Stimulated activated naive CD8-positive, alpha-beta T cell treated with anti-CD3 and anti-CD28 coated beads, Interleukin-15, Interleukin-2, amounts not matched to agents 100 ng/mL and 50 ng/mL, for 24 hours (primary cell): ENCODE measurements around the gene APOM.
A peak's percentile ranks its signal among the peaks of the same experiment; 100 is the strongest.

ENCODE experiments used
- H3K27ac Mint-ChIP-seq: one replicate; pipeline ENCODE4 v1.8.0; 2021; ENCODE audit warnings: mild to moderate bottlenecking, mixed read lengths
- H3K27me3 Mint-ChIP-seq: one replicate; pipeline ENCODE4 v1.8.0; 2021; ENCODE audit warnings: mixed read lengths
- H3K36me3 Mint-ChIP-seq: one replicate; pipeline ENCODE4 v1.8.0; 2021; ENCODE audit warnings: low read depth, mixed read lengths
- H3K4me1 Mint-ChIP-seq: one replicate; pipeline ENCODE4 v1.8.0; 2021; ENCODE audit warnings: low read depth, mixed read lengths
- H3K4me3 Mint-ChIP-seq: one replicate; pipeline ENCODE4 v1.8.0; 2021; ENCODE audit warnings: mild to moderate bottlenecking, mixed read lengths
- H3K9me3 Mint-ChIP-seq: one replicate; pipeline ENCODE4 v1.8.0; 2021; ENCODE audit warnings: mixed read lengths

Gene APOM

DNA sequence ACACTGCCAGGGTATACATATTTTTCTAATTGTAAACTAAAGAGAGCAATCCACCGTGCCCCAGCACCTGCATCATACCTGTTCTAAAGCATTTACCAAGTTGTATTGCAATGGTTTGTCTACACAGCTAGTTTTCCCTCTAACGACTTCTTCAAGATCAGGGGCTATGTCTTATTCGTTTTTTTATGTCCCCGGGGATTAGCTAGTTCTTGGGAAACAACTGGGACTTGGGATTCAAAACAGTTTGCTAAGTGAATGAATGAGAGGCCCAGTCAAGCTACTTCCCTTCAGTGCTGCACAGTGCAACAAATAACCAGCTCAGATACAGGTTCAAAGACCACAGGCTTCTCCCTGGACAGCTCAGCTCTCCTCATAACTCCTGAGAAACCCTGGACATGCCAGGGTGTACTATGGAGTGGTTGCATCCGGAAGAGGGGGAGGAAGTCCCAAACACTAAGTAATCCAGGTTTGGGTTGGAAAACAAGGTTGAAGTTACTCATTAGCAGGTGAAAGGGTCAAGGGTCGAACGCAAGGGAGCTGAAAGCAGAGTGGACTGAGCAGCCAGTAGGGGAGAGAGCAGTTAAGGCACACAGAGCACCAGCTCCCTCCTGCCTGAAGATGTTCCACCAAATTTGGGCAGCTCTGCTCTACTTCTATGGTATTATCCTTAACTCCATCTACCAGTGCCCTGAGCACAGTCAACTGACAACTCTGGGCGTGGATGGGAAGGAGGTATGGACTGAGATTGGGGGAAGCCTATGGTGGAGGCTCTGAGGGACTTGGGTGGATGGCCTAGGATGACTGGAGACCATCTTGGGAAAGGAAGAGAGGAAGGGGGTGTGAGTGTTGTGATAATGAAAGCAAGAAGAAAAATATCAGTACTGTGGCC is at the start of gene APOM:
TSS of gene APOM (plus strand) at position 546 of the 889 bp plus-strand sequence. CDS start at position 619, 73 bp downstream.
- no peak within 1 kb of the TSS for H3K4me3 Mint-ChIP-seq
- H3K27ac Mint-ChIP-seq = peak within 1 kb of the TSS; percentile 26
- no peaks in the 10 kb centered on the region for H3K9me3 Mint-ChIP-seq
- H3K27me3 Mint-ChIP-seq = no peaks in the 10 kb centered on the region
- peaks cover 34% of the 10 kb centered on the region for H3K36me3 Mint-ChIP-seq
- peaks cover 73% of the 10 kb centered on the region for H3K4me1 Mint-ChIP-seq

DNA sequence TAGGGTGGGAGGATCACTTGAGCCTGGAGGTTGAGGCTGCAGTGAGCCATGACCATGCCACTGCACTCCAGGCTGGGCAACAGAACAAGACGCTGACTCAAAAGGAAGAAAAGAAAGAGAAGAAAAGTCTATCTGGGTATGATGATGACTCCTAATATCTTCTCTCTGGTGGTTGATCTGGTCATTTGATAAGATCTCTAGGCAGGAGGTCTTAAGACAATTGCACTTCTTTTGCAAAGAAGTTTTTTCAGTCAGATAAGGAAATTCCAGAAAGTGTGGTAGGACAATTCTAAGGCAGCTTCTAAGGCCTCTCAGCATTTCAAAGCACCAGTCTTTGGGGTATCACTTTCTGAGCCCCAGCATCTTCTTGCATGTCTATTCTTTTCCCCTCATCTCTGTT is 48.4 kb upstream of the APOM start:
- H3K36me3 Mint-ChIP-seq = no peaks in the 10 kb centered on the region
- no peaks in the 10 kb centered on the region for H3K4me1 Mint-ChIP-seq
- H3K27me3 Mint-ChIP-seq = no peaks in the 10 kb centered on the region
- H3K4me3 Mint-ChIP-seq = no peak overlapping the region
- H3K9me3 Mint-ChIP-seq = no peaks in the 10 kb centered on the region
- no peak overlapping the region for H3K27ac Mint-ChIP-seq

DNA sequence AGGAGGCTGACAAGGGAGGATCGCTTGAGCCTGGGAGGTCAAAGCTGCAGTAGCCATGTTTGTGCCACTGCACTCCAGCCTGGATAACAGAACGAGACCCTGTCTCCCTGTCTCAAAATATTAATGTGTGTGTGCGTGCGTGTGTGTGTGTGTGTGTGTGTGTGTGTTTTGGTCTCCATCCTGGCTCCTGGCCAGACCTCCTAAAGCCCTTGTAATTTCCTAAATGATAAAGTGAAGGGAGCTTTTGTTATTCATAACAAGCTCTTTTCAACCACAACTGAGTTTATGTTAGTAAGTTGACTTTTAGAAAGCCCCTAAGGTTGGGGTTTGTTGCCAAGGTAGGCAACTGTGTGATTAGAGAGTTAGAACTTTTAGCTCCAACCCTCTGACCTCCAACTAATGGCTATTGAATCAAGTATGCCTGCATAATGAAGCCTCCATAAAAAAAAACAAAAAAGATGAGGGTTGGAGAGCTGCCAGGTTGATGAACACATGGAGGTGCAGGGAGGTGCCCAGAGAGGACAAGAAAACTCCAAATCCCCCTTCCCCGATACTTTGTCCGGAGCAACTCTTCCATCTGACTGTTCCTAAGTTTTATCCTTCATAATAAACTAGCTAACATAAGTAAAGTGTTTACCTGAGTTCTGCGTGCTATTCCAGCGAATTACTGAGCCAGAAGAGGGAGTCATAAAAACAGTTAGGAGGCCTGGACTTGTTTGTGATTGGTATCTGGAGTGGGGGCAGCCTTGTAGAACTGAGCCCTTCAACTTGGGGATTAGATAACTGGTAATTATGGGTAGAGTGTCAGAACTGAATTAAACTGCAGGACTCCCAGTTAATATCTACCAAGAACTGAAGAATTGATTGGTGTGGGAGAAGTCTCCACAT is 45.9 kb upstream of the APOM start:
- Mint-ChIP-seq H3K36me3 (no peaks in the 10 kb centered on the region), H3K4me3 (no peak overlapping the region), H3K4me1 (peaks cover 8% of the 10 kb centered on the region), H3K9me3 (no peaks in the 10 kb centered on the region), H3K27ac (no peak overlapping the region), H3K27me3 (no peaks in the 10 kb centered on the region)

DNA sequence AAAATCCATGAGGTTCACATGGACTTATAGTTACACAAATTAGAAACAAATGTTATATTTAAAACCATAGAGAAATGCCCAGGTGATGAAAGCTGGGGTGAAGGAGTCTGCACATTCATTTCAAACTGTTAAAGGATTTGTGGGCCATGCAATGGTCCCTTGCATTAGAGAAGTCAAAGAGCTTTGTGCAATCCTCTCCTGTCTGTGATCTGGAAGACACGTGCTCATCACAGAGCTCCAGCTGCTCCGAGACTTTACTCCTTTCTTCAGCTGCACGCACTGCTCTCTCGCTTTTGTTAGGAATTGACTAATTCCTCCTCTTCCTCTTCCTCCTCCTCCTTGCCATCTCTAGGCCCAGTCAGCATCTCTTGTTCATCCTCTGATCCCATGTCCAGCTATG is 44.7 kb upstream of the APOM start:
- peaks cover 20% of the 10 kb centered on the region for H3K4me1 Mint-ChIP-seq
- no peak overlapping the region for H3K4me3 Mint-ChIP-seq
- H3K9me3 Mint-ChIP-seq = no peaks in the 10 kb centered on the region
- no peaks in the 10 kb centered on the region for H3K36me3 Mint-ChIP-seq
- H3K27ac Mint-ChIP-seq = no peak overlapping the region
- H3K27me3 Mint-ChIP-seq = no peaks in the 10 kb centered on the region

DNA sequence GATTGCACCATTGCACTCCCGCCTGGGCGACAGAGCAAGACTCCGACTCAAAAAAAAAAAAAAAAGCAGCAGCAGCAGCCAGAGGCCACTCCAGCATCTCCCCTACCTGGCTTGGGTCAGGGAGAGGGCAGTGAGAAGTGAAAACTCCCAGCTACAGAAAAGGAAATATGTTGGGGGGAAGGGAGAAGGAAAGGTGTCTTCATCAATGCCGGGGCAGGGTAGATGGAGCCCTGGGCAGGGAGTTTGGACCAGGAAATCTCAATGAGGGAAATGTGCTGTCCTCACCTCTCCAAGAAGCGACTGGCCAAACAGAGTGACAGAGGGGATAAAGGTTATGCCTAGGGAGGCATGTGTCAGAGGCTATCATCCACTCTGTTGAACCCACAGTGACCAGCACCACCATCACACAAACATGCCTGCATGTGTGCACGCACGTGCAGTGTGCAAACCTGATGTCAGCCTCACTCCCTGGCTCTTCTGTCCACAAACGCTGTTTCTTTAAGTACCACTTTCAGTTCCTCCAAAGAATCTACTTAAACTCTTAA is 41.5 kb upstream of the APOM start:
- peaks cover 11% of the 10 kb centered on the region for H3K36me3 Mint-ChIP-seq
- no peaks in the 10 kb centered on the region for H3K27me3 Mint-ChIP-seq
- H3K27ac Mint-ChIP-seq = no peak overlapping the region
- H3K9me3 Mint-ChIP-seq = no peaks in the 10 kb centered on the region
- peaks cover 48% of the 10 kb centered on the region for H3K4me1 Mint-ChIP-seq
- no peak overlapping the region for H3K4me3 Mint-ChIP-seq

- Mint-ChIP-seq H3K27me3 (no peaks in the 10 kb centered on the region), H3K27ac (peak within 1 kb of the TSS; percentile 91), H3K4me1 (peaks cover 54% of the 10 kb centered on the region), H3K36me3 (peaks cover 16% of the 10 kb centered on the region), H3K4me3 (peak within 1 kb of the TSS; percentile 90), H3K9me3 (no peaks in the 10 kb centered on the region)
Measured at GRCh38 chr6:31614684-31615578, 40.8 kb upstream of the APOM start, which contains the start of gene AIF1. AIF1 (plus strand) TSS chr6:31615234; CDS start chr6:31615330, 96 bp downstream.

- Mint-ChIP-seq H3K9me3 (no peaks in the 10 kb centered on the region), H3K4me3 (peak overlapping the region; percentile 90), H3K27ac (peak overlapping the region; percentile 91), H3K4me1 (peaks cover 54% of the 10 kb centered on the region), H3K27me3 (no peaks in the 10 kb centered on the region), H3K36me3 (peaks cover 16% of the 10 kb centered on the region)
Measured at GRCh38 chr6:31615748-31616147, 39.9 kb upstream of the APOM start.

DNA sequence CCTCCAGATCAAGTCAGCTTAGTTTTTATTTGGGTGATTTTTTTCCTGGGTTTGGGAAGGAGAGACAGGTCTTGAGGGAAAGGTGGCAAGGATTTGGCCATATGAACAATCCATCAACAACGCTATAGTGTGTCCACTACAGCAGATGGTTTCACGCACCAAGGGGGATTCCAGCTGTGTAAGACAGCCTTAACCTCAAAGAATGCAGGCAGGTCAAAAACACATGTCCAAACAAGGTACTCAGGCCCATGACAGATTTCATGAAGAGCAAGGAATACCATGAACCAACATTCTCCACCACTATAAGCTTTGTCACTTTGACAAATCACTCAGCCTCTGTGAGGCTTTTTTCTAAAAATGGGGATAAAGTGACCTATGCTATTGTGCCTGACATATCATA is 38.7 kb upstream of the APOM start:
- Mint-ChIP-seq H3K4me3 (peak overlapping the region; percentile 90), H3K27ac (peak overlapping the region; percentile 91), H3K27me3 (no peaks in the 10 kb centered on the region), H3K4me1 (peaks cover 59% of the 10 kb centered on the region), H3K36me3 (peaks cover 27% of the 10 kb centered on the region), H3K9me3 (no peaks in the 10 kb centered on the region)

DNA sequence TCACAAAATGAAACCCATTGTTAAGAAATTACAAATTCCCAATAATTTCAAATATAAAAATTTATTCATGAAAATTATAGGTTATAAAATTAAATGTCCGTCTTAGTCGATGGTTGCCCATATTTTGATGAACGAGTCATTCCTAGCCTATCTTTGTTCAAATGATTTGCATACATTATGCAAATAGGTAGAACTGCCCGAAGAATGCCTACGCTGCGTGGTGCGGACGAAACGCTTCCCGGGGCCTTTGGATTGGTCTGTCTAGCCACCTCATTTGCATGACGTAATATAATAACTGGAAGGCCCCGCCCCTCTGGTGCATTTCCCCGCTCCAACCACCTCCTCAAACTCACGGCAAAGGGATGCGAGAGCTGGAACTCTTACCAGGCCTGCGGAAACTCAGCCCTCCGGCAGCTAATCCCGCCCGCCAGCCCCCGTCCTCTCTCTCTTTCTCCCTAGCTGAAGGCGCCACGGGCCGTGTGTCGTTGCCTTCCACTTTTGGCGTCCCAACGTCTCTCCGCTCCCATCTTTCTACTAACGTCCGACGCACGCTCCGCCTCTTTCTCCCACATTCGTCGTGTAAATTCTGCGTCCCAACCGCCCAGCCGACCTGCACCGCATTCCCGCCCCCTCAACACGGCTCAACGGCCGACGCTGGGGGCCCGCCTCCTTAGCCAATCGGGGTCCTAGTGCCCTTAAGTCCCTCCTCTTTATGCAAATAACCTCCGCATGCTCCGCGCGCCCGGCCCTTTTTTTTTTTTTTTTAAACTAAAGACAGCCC is 35.7 kb upstream of the APOM start:
- Mint-ChIP-seq H3K27ac (peak overlapping the region; percentile 99), H3K36me3 (peaks cover 53% of the 10 kb centered on the region), H3K9me3 (no peaks in the 10 kb centered on the region), H3K4me3 (peak overlapping the region; percentile 91), H3K4me1 (peaks cover 58% of the 10 kb centered on the region), H3K27me3 (no peaks in the 10 kb centered on the region)

DNA sequence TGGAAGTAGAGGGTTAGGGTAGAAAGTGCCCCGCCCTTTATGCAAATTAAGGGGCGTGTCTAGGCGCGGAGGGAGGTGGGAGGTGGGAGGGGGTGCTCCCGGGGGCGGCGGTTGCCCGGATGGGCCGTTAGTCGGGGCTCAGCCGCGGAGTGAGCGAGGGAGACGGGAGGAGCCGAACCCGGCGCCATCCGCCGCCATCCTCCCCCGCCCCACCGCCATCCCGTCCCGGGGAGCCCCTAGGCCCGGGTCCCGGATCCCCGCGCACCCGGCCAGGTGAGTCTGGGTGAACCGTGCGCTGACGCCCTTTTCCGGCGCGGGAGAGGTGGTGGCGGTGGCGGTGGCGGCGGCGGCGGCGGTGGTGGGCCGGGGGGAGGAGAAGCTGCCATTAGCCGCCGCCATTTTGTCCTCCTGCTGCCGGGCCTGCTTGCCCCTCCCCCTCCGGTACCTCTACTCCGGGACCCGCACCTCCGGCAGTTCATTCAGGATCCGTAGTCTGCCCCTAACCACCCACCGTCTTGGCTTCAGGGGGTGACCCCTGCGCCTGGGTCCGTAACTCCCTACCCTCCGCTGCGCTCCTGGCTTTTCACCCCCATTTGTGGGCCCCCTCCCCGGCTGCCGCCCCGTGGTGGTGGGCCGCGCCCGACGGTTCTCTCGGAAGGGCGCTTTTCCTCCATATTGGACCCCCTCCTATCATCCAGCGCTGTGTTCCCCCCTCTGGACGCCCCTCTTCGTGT is 34.9 kb upstream of the APOM start, which contains the start of gene PRRC2A:
TSS of gene PRRC2A (plus strand) at position 130 of the 734 bp plus-strand sequence. CDS start 2,075 bp downstream, outside the sequence.
- Mint-ChIP-seq H3K4me3 (peak within 1 kb of the TSS; percentile 91), H3K9me3 (no peaks in the 10 kb centered on the region), H3K27me3 (no peaks in the 10 kb centered on the region), H3K4me1 (peaks cover 51% of the 10 kb centered on the region), H3K36me3 (peaks cover 61% of the 10 kb centered on the region), H3K27ac (peak within 1 kb of the TSS; percentile 99)

DNA sequence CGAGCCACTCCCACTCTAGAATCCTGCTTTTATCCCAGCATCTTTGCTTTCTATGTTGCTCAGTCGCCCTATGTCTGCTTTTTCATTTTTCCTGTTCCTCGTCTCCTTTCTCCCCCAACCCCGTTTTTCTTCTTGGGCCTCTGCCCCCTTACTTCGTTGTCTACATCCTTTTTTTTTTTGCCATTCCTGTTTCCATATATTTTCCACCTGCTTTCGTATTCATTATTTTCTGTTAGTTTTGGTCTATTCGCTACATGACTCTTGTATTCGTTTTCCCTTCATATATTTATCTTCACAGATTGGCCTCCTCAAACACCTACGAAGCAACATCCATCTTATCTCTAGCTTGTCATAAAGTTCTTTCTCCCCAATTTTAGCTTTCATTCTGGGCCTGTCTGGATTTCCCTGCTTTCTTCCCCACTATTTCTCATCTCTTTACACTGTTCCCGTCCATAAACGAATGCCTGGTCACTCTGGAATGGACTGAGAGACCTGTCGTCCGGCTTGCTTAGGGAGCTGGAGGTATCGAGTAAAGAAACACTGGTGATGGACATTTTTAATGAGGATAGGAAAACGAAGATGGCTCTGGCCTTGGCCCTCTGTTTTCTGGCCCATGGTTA is 34.3 kb upstream of the APOM start:
- Mint-ChIP-seq H3K4me1 (peaks cover 44% of the 10 kb centered on the region), H3K4me3 (peak overlapping the region; percentile 91), H3K27me3 (no peaks in the 10 kb centered on the region), H3K27ac (peak overlapping the region; percentile 94), H3K36me3 (peaks cover 67% of the 10 kb centered on the region), H3K9me3 (no peaks in the 10 kb centered on the region)

DNA sequence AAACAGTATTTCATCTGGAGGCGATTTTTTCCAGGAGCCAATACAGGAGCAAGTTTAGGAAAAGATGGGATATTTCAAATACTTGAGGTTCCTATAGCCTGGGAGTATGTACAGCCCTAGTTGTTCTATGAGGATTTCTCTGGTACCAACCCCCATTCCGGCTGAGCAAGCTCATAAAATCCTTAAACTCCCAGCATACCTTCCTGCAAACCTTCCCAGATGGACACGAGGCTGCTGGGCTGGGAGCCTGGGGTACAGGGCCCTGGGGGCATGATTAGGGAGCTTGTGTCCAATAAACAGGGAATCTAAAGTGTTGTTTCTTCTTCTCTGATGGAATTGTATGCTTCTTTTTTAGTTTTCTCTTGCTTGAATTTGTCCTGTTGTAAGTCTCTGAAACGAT is 33.7 kb upstream of the APOM start:
- Mint-ChIP-seq H3K4me1 (peaks cover 38% of the 10 kb centered on the region), H3K27me3 (no peaks in the 10 kb centered on the region), H3K27ac (peak overlapping the region; percentile 94), H3K4me3 (peak overlapping the region; percentile 91), H3K9me3 (no peaks in the 10 kb centered on the region), H3K36me3 (peaks cover 68% of the 10 kb centered on the region)
